Fibroblast of villous mesenchyme (primary cell): ENCODE results near the gene ZNF618. TPM values are rescaled to one million over a fixed set of nuclear protein-coding genes. Genes with fewer than 3 reads are reported as not detected.

Experiments used
- DNase-seq: peaks from one replicate; pipeline ENCODE4 v3.0.0-alpha.2; 2010; ENCODE audit warnings: low read depth
- H3K4me3 ChIP-seq: 2 replicates; pipeline ENCODE4 v1.5.1; 2011; ENCODE audit warnings: low read depth, mild to moderate bottlenecking, low read length
- total RNA-seq: library from RNA; depleted of rRNA; stranded (reverse); fragments of >200 nt; gene quantifications from 2 replicates; pipeline ENCODE4 v1.2.3, GENCODE V29; 2012
- TF ChIP-seq, protein P1 (sequence below): IDR thresholded peaks from 2 replicates; pipeline ENCODE4 v1.5.1; 2012; ENCODE audit warnings: low read depth, mild to moderate bottlenecking, low read length; ENCODE audit not compliant: insufficient read depth

Gene ZNF618
- total RNA-seq, 1 donor = 12.5 TPM

DNA sequence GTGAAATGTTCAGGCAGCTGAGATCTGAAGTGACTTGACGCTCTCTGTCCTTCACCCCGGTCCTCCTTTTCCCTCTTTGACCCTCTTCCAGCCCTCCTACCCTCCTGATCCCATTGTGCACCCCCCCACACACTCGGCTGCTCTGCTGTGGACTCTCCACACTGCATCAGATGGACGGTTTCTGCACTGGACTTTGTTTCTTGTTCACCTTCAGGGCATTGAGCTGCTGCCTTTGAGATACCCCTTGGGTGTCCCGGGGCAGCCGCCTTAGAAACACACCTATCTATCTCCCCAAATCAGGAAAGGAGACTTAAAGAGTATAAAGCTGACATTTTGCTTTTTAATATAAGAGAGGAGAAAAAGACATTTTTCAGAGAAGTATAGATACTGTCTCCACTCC lies 174.5 kb downstream of the ZNF618 start:
- no peak for DNase-seq
- TF ChIP-seq, protein P1, sequence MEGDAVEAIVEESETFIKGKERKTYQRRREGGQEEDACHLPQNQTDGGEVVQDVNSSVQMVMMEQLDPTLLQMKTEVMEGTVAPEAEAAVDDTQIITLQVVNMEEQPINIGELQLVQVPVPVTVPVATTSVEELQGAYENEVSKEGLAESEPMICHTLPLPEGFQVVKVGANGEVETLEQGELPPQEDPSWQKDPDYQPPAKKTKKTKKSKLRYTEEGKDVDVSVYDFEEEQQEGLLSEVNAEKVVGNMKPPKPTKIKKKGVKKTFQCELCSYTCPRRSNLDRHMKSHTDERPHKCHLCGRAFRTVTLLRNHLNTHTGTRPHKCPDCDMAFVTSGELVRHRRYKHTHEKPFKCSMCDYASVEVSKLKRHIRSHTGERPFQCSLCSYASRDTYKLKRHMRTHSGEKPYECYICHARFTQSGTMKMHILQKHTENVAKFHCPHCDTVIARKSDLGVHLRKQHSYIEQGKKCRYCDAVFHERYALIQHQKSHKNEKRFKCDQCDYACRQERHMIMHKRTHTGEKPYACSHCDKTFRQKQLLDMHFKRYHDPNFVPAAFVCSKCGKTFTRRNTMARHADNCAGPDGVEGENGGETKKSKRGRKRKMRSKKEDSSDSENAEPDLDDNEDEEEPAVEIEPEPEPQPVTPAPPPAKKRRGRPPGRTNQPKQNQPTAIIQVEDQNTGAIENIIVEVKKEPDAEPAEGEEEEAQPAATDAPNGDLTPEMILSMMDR = no peak
- H3K4me3 ChIP-seq = no peak overlapping the region

GRCh38 chr9:114051281-114051680 lies 175.2 kb downstream of the ZNF618 start:
- no peak for DNase-seq
- no peak overlapping the region for H3K4me3 ChIP-seq
- TF ChIP-seq, protein P1 = no peak

DNA sequence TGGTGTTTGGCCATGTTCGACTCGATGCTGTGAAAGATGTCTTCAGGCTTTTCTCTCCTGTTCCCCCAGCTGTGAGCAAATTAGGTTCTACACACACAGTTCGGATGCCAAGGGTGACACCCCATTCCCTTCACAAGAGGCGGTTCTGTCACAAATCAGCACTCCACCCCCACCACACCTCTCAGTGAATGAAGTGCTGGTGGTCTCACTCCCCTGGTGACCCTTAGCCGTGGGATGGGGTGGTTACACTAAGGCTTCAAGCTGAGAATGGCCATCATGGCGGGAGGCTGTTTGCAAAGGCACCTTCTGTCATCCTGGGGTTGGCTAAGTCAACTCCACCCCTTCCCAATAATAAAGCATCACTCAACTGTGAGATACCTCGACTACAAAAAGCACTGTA lies 175.6 kb downstream of the ZNF618 start:
- no peak overlapping the region for H3K4me3 ChIP-seq
- TF ChIP-seq, protein P1 = no peak
- DNase-seq = no peak

DNA sequence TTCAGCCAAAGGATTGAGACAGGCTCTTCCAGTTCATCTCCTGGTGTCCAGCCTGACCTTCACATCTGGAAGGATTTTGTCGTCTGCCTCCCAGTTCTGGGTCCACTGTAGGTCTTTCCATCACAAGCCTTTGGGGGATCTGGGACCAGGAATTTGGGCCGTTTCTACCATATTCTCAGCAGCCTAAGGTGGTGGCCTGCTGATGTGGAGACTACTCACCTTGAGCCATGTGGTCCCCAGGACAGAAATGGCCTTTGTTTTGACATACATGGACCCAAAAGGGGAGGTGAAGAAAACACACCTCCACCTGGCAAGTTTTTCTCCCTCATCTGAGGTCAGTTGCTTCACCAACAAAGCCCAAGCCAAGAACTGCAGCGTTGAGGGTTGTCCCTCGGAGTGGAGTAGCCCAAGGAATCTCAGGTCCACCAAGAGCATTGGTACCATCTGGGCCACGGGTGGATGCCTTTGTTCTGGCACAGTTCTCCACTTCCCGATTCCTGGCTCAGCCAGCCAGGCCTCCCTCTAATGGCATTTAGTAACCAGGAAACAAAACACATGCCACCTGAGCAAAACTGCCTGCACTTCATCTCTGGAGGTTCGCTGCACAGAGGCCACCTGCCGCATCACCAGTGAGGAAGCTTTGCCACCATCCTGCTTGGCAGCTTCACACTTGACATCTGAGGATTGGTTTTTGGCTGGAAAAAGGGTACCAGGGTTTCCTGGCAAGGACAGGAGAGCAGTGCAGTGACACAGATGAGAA lies 177.3 kb downstream of the ZNF618 start:
- no peak overlapping the region for H3K4me3 ChIP-seq
- TF ChIP-seq, protein P1 = no peak
- no peak for DNase-seq

DNA sequence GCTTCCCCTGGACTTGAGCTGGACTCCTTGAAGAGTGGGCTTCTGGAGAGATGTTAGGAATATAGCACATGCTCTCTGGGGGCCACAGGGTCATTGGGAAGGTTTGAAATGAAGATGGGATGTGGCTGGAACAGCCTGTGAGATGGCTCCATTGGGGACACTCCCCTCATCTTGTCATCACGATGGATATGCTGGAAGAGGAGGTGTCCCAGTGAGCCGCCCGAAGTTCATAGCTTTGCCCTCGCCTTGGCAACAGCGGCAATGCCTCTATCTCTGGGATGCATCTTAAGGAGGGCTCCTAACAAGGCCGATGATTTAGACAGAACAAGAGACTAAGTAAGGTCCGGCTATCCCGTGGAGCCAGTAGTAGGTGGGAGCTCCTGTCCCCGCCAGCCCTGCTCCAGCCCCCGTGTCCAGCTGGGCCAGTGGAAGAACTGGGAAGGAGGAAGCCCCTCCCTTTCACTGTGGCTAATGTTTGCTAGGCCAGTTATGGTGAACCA lies 178.1 kb downstream of the ZNF618 start:
- TF ChIP-seq, protein P1 = no peak
- no peak overlapping the region for H3K4me3 ChIP-seq
- no peak for DNase-seq

GRCh38 chr9:114055061-114055460 lies 179.0 kb downstream of the ZNF618 start:
- TF ChIP-seq, protein P1 = no peak
- no peak for DNase-seq
- no peak overlapping the region for H3K4me3 ChIP-seq
